Type B pancreatic cell (in vitro differentiated cells): ENCODE data around the gene PTTG1. TPM values are rescaled to one million over a fixed set of nuclear protein-coding genes. Genes with fewer than 3 reads are reported as not detected.

Experiments
- DNase-seq: peaks from one replicate; pipeline ENCODE4 v3.0.0; 2021; ENCODE audit warnings: mixed read lengths; ENCODE audit not compliant: unreplicated experiment; ENCODE audit errors: extremely low spot score
- H3K27ac Mint-ChIP-seq: 2 replicates; pipeline ENCODE4 v1.8.0; 2021; ENCODE audit warnings: mild to moderate bottlenecking, mixed read lengths
- H3K27me3 Mint-ChIP-seq: 2 replicates; pipeline ENCODE4 v1.8.0; 2021; ENCODE audit warnings: mixed read lengths
- H3K36me3 Mint-ChIP-seq: 2 replicates; pipeline ENCODE4 v1.8.0; 2021; ENCODE audit warnings: mixed read lengths
- H3K4me1 Mint-ChIP-seq: one replicate; pipeline ENCODE4 v1.8.0; 2021; ENCODE audit warnings: mixed read lengths; ENCODE audit not compliant: unreplicated experiment
- H3K4me3 Mint-ChIP-seq: 2 replicates; pipeline ENCODE4 v1.8.0; 2021; ENCODE audit warnings: mild to moderate bottlenecking, mixed read lengths
- H3K9me3 Mint-ChIP-seq: 2 replicates; pipeline ENCODE4 v1.8.0; 2021; ENCODE audit warnings: mixed read lengths
- total RNA-seq: library from RNA; stranded (reverse); gene quantifications from 2 replicates; pipeline ENCODE4 v1.2.1, GENCODE V29; 2021; ENCODE audit warnings: low replicate concordance
- TF ChIP-seq, protein P1 (sequence below): fragments of 200-600 bp; sonication (generic); conservative IDR thresholded peaks from 2 replicates; pipeline ENCODE4 v1.5.0; 2021; ENCODE audit warnings: antibody characterized with exemption, mild to moderate bottlenecking

The PTTG1 gene
- total RNA-seq, 1 donor from 2014 or later, result 100 TPM

DNA sequence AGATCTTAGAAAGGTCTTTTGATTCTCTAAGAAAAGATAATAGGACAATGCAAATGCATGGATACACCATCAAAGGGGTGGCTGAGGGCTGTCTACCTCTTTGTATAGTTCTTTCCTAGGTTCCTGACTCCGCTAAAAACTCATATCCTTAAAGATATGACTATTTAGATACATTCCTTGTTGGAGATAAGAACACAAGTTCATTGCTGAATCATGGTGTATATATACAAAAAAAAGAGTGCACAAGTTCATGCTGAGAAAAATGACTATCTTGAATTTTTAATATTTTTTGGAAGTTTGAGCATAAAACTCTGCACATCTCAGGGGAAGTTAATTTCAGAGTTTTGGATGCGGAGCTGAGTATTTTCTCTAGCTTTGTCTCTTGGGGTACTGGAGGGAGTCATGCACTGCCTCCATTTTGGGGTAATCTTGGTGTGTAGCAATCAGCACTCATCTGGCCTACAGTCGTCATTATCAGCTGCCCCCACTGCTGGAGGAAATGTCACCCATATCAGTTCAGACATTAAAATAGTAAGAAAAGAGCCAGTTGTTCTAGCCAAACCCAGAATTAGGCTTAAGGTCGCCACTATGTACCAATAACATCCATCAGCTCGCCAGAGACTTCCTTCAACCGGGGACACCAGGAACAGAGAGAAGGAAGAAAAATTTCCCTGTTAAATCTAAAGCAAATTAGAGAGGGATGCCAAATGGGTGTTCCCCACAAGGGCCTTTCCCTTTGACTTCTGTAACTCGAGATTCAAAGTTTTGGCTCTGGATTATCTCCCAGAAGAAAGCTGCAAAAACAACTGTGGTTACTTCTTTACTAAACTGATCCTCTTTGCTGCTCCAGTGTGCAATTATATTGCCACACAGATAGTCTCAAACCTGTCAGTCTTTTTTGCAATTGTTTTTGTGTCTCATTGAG, 49.0 kb downstream of the PTTG1 start:
- TF ChIP-seq, protein P1, sequence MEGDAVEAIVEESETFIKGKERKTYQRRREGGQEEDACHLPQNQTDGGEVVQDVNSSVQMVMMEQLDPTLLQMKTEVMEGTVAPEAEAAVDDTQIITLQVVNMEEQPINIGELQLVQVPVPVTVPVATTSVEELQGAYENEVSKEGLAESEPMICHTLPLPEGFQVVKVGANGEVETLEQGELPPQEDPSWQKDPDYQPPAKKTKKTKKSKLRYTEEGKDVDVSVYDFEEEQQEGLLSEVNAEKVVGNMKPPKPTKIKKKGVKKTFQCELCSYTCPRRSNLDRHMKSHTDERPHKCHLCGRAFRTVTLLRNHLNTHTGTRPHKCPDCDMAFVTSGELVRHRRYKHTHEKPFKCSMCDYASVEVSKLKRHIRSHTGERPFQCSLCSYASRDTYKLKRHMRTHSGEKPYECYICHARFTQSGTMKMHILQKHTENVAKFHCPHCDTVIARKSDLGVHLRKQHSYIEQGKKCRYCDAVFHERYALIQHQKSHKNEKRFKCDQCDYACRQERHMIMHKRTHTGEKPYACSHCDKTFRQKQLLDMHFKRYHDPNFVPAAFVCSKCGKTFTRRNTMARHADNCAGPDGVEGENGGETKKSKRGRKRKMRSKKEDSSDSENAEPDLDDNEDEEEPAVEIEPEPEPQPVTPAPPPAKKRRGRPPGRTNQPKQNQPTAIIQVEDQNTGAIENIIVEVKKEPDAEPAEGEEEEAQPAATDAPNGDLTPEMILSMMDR, result no peak
- H3K4me3 Mint-ChIP-seq, result no peak overlapping the region
- no peak overlapping the region for H3K27ac Mint-ChIP-seq
- no peaks in the 10 kb centered on the region for H3K9me3 Mint-ChIP-seq
- peaks cover 25% of the 10 kb centered on the region for H3K4me1 Mint-ChIP-seq
- no peaks in the 10 kb centered on the region for H3K36me3 Mint-ChIP-seq
- no peaks in the 10 kb centered on the region for H3K27me3 Mint-ChIP-seq
- no peak for DNase-seq

DNA sequence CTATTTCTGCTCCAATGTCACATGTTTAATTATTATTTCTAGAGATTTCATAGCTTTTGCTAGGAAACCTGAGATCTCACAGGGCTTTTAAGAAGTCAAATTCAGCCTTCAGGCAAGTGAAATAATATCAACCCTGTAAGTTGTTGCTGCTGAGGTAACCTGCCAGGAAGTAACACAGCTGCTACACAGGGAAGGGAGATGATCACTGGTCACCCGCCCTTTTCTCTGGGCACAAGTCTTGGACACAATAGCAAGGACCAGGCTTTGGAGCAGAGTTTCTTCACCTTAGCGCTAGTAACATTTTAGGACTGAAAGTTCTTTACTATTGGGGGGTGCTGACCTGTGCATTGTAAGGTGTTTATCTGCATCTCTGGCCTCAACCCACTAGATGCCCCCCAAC, 50.1 kb downstream of the PTTG1 start:
- peaks cover under 1% of the 10 kb centered on the region for H3K9me3 Mint-ChIP-seq
- TF ChIP-seq, protein P1, result no peak
- H3K27me3 Mint-ChIP-seq, result no peaks in the 10 kb centered on the region
- H3K27ac Mint-ChIP-seq, result no peak overlapping the region
- DNase-seq, result no peak
- H3K4me1 Mint-ChIP-seq, result peaks cover 29% of the 10 kb centered on the region
- H3K4me3 Mint-ChIP-seq, result no peak overlapping the region
- H3K36me3 Mint-ChIP-seq, result no peaks in the 10 kb centered on the region

DNA sequence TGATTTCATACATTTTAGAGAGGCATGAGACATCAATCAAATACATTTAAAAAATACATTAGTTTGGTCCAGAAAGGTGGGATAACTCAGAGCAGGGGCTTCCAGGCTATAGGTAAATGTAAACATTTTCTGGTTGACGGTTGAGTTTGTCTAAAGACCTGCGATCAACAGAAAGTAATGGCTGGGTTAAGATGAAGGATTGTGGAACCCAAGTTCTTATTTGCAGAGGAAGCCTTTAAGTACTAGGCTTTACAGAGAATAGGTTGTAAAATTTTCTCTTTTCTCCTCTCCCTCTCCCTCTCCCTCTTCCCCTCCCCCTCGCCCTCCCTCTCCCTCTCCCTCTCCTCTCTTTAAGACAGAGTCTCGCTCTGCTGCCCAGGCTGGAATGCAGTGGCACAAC, 50.8 kb downstream of the PTTG1 start:
- H3K9me3 Mint-ChIP-seq, result peaks cover 8% of the 10 kb centered on the region
- no peak overlapping the region for H3K27ac Mint-ChIP-seq
- H3K4me3 Mint-ChIP-seq, result no peak overlapping the region
- TF ChIP-seq, protein P1, result no peak
- no peaks in the 10 kb centered on the region for H3K36me3 Mint-ChIP-seq
- no peak for DNase-seq
- no peaks in the 10 kb centered on the region for H3K27me3 Mint-ChIP-seq
- peaks cover 21% of the 10 kb centered on the region for H3K4me1 Mint-ChIP-seq

DNA sequence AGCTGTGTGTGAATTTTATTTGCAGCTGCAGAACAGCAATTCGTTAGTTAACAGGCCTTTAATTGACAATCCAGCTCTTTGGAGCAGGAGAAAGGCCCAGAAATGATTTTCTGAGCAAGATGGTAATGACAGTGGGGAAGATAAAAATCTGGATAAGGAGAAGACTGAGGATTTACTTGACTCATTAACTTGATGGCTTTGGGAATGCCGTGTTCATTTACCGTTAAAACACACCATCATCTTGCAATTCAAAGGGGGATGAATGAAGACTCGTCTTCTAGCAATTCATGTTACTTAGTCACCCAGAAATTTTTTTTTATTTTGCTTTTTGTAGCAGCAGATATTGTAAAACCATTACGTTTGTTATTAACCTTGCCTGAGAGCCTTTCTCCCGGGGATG, 52.0 kb downstream of the PTTG1 start:
- Mint-ChIP-seq H3K9me3 (peaks cover 8% of the 10 kb centered on the region), H3K27me3 (no peaks in the 10 kb centered on the region), H3K4me3 (no peak overlapping the region), H3K4me1 (peaks cover 20% of the 10 kb centered on the region), H3K36me3 (no peaks in the 10 kb centered on the region), H3K27ac (no peak overlapping the region)
- TF ChIP-seq, protein P1, result no peak
- DNase-seq, result no peak

DNA sequence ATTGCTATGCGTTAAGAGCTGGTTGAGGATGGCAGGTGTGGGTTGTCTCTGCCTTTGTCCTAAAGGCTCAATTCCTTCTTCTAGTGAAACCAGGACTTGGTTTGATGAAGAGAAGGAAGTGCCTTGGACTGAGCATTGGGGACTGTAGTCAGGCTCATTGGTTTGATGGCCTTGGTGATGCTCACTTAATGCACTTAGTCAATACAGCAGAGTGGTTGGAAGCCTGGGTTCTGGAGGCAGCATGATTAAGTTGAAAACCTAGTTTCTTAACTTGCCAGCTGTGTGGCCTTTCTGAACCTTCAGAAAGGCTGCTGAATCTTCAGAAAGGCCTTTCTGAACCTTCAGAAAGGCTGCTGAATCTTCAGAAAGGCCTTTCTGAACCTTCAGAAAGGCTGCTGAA, 52.4 kb downstream of the PTTG1 start:
- TF ChIP-seq, protein P1, result no peak
- Mint-ChIP-seq H3K27ac (no peak overlapping the region), H3K4me1 (peaks cover 20% of the 10 kb centered on the region), H3K27me3 (no peaks in the 10 kb centered on the region), H3K4me3 (no peak overlapping the region), H3K36me3 (no peaks in the 10 kb centered on the region), H3K9me3 (peaks cover 8% of the 10 kb centered on the region)
- no peak for DNase-seq
